ENCODE data around the gene ASRGL1. TPM values are rescaled to one million over a fixed set of nuclear protein-coding genes. Genes with fewer than 3 reads are reported as not detected.

ASRGL1 gene
- total and polyA plus RNA-seq, 2 of the 13 experiments (the other 11 are each of a cell fraction or from before 2014, with no cell fraction given): 50.8 to 97.5 TPM

- no peak for TF ChIP-seq ZBTB4 (CRISPR knock-in tag; IDR thresholded peaks at IDR 0.05; ENCODE audit: borderline replicate concordance)
Measured at GRCh38 chr11:62344210-62344609, 7.0 kb downstream of the ASRGL1 start (continued).

GRCh38 chr11:62345861-62346260 lies 8.6 kb downstream of the ASRGL1 start:
- BruUV-seq (replicated peaks): no TSS peak
- ATAC-seq (no peak), FAIRE-seq (no peak), DNase-seq (ENCODE audit: low spot score) (no peak)
- no peak overlapping the region for H3K4me3 ChIP-seq (replicated peaks in 1 of 3; ENCODE audit: insufficient read depth in 1 of 3, low read depth in 2 of 3, low read length in 3 of 3)
- H3K9me3 ChIP-seq (ENCODE audit: low read length): no peaks in the 10 kb centered on the region
- TF ChIP-seq ZNF136 (CRISPR knock-in tag; IDR thresholded peaks at IDR 0.05; ENCODE audit: low read depth) (no peak), RBAK (CRISPR knock-in tag; IDR thresholded peaks at IDR 0.05) (no peak)
- intact Hi-C loops (cut with micrococcal nuclease; ENCODE audit: unreplicated experiment) (no loop called here), in situ Hi-C loops (cut with HindIII; ENCODE audit: extremely low pct_ligation_motif_present, low pct_unique_long_range_greater_than_20kb) (no loop called here)
- H3K27ac ChIP-seq (ENCODE audit: extremely low read length, insufficient read depth, low read length): no peak overlapping the region
- no peak overlapping the region for H3K4me2 ChIP-seq (ENCODE audit: low read depth, low read length)
- H3K9ac ChIP-seq (ENCODE audit: insufficient read depth, low read depth, low read length): no peak overlapping the region
- no peaks in the 10 kb centered on the region for H3K27me3 ChIP-seq (ENCODE audit: control insufficient read depth in 1 of 2, insufficient read depth in 2 of 2, low read length in 2 of 2)
- ChIA-PET POLR2A (no interaction called here), CTCF (ENCODE audit: low intra/inter-chr PET ratio, low total read pairs) (no interaction called here)
- H3K4me1 ChIP-seq (ENCODE audit: insufficient read depth, low read length): peaks cover 35% of the 10 kb centered on the region
- H3K79me2 ChIP-seq (ENCODE audit: insufficient read depth, low read length): peaks cover 15% of the 10 kb centered on the region
- H2AFZ ChIP-seq (ENCODE audit: low read length): no peak overlapping the region
- no peaks in the 10 kb centered on the region for H4K20me1 ChIP-seq (ENCODE audit: insufficient read depth, low read length)
- H3K36me3 ChIP-seq (replicated peaks in 1 of 2; ENCODE audit: control insufficient read depth in 1 of 2, insufficient read depth in 2 of 2, low read length in 2 of 2): peaks cover 4 to 23% of the 10 kb centered on the region in 2 experiments; a peak in 4 of 5 replicates
- WGBS (ENCODE audit: low lambda C conversion rate): 94% methylated on average over 6 of the region's 6 CpGs

Data from HepG2 (cell line).